HFFc6 (cell line): ENCODE measurements around the gene GYPC. TPM values are rescaled to one million over a fixed set of nuclear protein-coding genes. Genes with fewer than 3 reads are reported as not detected.

Experiments used
- DNase-seq: peaks from one replicate; pipeline ENCODE4 v3.0.0-alpha.2; 2018
- H3K27ac Mint-ChIP-seq: 2 replicates; pipeline ENCODE4 v1.8.0; 2020; ENCODE audit warnings: mild to moderate bottlenecking, mixed read lengths
- H3K27me3 Mint-ChIP-seq: 2 replicates; pipeline ENCODE4 v1.8.0; 2021; ENCODE audit warnings: mild to moderate bottlenecking, moderate library complexity, mixed read lengths; ENCODE audit not compliant: insufficient read depth
- H3K36me3 Mint-ChIP-seq: 2 replicates; pipeline ENCODE4 v1.8.0; 2021; ENCODE audit warnings: low read depth, mixed read lengths
- H3K4me1 Mint-ChIP-seq: 2 replicates; pipeline ENCODE4 v1.8.0; 2020; ENCODE audit warnings: low read depth, mixed read lengths
- H3K4me3 Mint-ChIP-seq: 2 replicates; pipeline ENCODE4 v1.8.0; 2020; ENCODE audit warnings: mild to moderate bottlenecking, moderate library complexity, mixed read lengths
- H3K9me3 Mint-ChIP-seq: 2 replicates; pipeline ENCODE4 v1.8.0; 2020; ENCODE audit warnings: mild to moderate bottlenecking, mixed read lengths
- total RNA-seq, 6 experiments: library from RNA; stranded (reverse); fragmentation: NEBNext Ultra II Directional; extraction: Animal tissue kit (Norgen Biotek cat#: 25700); gene quantifications; 2 replicates in 1 of 6; 3 replicates in 5 of 6; pipeline ENCODE4 v1.2.3, GENCODE V29; 2021
- TF ChIP-seq, protein P1 (sequence below): fragments of 200-600 bp; sonication (generic); IDR thresholded peaks from 2 replicates; pipeline ENCODE4 v1.5.0; 2021; ENCODE audit warnings: antibody characterized with exemption, mild to moderate bottlenecking

The GYPC gene
- total RNA-seq, 6 experiments from 2014 or later = 19.4 to 29.6 (median 21.3) TPM

GRCh38 chr2:126678269-126679065 is 22.5 kb downstream of the GYPC start:
- H3K4me1 Mint-ChIP-seq = no peaks in the 10 kb centered on the region
- peaks cover 21% of the 10 kb centered on the region for H3K9me3 Mint-ChIP-seq
- no peak overlapping the region for H3K4me3 Mint-ChIP-seq
- TF ChIP-seq, protein P1, sequence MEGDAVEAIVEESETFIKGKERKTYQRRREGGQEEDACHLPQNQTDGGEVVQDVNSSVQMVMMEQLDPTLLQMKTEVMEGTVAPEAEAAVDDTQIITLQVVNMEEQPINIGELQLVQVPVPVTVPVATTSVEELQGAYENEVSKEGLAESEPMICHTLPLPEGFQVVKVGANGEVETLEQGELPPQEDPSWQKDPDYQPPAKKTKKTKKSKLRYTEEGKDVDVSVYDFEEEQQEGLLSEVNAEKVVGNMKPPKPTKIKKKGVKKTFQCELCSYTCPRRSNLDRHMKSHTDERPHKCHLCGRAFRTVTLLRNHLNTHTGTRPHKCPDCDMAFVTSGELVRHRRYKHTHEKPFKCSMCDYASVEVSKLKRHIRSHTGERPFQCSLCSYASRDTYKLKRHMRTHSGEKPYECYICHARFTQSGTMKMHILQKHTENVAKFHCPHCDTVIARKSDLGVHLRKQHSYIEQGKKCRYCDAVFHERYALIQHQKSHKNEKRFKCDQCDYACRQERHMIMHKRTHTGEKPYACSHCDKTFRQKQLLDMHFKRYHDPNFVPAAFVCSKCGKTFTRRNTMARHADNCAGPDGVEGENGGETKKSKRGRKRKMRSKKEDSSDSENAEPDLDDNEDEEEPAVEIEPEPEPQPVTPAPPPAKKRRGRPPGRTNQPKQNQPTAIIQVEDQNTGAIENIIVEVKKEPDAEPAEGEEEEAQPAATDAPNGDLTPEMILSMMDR = no peak
- no peak overlapping the region for H3K27ac Mint-ChIP-seq
- peaks cover 7% of the 10 kb centered on the region for H3K36me3 Mint-ChIP-seq
- peaks cover 1% of the 10 kb centered on the region for H3K27me3 Mint-ChIP-seq
- DNase-seq = no peak

- Mint-ChIP-seq H3K36me3 (peaks cover 7% of the 10 kb centered on the region), H3K9me3 (peaks cover 21% of the 10 kb centered on the region), H3K27me3 (peaks cover 1% of the 10 kb centered on the region), H3K4me3 (no peak overlapping the region), H3K4me1 (no peaks in the 10 kb centered on the region), H3K27ac (no peak overlapping the region)
- TF ChIP-seq, protein P1 = no peak
- no peak for DNase-seq
Measured at GRCh38 chr2:126679094-126679713, 23.2 kb downstream of the GYPC start.

DNA sequence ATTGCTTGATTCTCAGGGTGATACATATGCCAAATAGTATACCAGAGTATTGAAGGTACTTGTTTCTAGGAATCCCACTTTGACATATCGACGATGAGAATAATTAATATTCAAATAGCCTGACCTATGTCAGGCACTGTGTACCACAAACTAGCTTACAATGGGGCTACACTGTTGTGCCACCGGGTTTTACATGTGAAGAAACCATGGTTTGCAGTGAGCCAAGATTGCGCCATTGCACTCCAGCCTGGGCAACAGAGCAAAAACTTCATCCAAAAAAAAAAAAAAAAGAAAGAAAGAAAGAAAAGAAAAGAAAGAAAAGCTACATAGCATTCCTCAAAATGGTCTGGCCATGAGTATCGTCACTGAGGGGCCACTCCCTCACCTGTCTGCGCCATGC is 25.5 kb downstream of the GYPC start:
- no peaks in the 10 kb centered on the region for H3K4me1 Mint-ChIP-seq
- H3K9me3 Mint-ChIP-seq = peaks cover 6% of the 10 kb centered on the region
- H3K27ac Mint-ChIP-seq = no peak overlapping the region
- TF ChIP-seq, protein P1 = no peak
- H3K4me3 Mint-ChIP-seq = no peak overlapping the region
- H3K27me3 Mint-ChIP-seq = peaks cover 1% of the 10 kb centered on the region
- DNase-seq = no peak
- H3K36me3 Mint-ChIP-seq = no peaks in the 10 kb centered on the region; the same call in 1 of the 2 replicates

- H3K27ac Mint-ChIP-seq = no peak overlapping the region
- no peak for DNase-seq
- TF ChIP-seq, protein P1 = no peak
- H3K4me3 Mint-ChIP-seq = no peak overlapping the region
- no peaks in the 10 kb centered on the region for H3K4me1 Mint-ChIP-seq
- no peaks in the 10 kb centered on the region for H3K27me3 Mint-ChIP-seq
- no peaks in the 10 kb centered on the region for H3K36me3 Mint-ChIP-seq
- H3K9me3 Mint-ChIP-seq = no peaks in the 10 kb centered on the region
Measured at GRCh38 chr2:126685629-126686028, 29.7 kb downstream of the GYPC start.

DNA sequence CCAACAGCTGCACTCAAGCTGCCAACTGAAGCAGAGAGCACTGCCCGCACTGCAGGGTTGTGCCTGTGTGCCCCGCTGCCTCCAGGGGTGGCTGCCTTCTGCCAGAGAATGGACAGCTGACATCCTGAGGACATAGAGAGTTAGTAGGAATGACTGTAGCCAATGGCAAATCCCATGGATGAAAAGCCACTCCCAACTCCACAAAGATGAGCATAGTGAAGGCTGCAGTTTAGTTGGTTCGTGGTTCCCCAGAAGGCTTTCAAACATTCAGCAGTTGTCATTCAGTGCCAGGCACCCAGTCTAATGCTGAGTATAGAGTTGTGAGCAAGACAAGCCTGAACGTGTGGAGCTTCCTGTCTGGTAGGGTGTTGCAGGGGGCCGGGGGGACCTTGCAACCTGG is 30.3 kb downstream of the GYPC start:
- Mint-ChIP-seq H3K4me1 (no peaks in the 10 kb centered on the region), H3K4me3 (no peak overlapping the region), H3K27ac (no peak overlapping the region), H3K9me3 (no peaks in the 10 kb centered on the region), H3K27me3 (no peaks in the 10 kb centered on the region), H3K36me3 (no peaks in the 10 kb centered on the region)
- DNase-seq = no peak
- TF ChIP-seq, protein P1 = no peak
